ENCODE data around the gene SDCCAG8. TPM values are rescaled to one million over a fixed set of nuclear protein-coding genes. Genes with fewer than 3 reads are reported as not detected.

The SDCCAG8 gene
- total RNA-seq, 1 donor from 2014 or later, result 24.5 TPM

DNA sequence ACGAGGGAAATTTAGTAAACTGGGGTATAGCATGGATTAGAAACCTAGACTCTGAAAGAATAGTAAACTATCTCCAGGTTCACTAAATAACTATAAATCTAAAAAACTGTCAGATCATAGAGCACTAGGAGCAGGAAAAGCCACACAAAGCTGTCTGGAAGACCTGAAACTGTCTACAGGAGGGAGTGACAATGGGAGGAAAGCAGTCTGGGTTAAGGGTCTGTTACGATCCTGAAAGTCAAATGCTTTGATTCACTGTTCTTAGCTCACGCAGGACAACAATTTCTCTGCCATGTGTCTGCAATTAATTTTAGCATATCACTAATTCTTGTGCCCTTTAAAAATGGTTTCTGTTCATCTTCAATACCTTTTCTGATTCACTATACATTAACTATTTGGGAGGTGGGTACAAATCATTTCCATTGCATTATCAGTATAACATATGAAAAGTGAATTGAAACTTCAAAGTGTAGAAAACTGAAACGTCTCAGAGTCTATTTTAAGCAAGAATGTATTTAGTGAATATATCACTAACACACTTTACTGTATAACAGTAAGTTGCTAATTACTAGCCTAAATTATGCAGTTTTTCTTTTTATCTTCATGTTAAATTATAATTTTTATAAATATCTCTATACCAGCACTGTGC lies 19.1 kb upstream of the SDCCAG8 start:
- H3K9me3 Mint-ChIP-seq (ENCODE audit: unreplicated experiment), result no peaks in the 10 kb centered on the region
- Histone ChIP-seq H2AFZ (ENCODE audit: low read depth, low read length) (no peak overlapping the region), H3K4me1 (ENCODE audit: insufficient read depth, low read length) (peaks cover 13% of the 10 kb centered on the region), H3K4me3 (ENCODE audit: insufficient read depth, low read depth, low read length) (no peak overlapping the region), H3K4me2 (ENCODE audit: low read length) (peak overlapping the region; percentile 7), H3K27ac (ENCODE audit: low read depth, low read length) (peak overlapping the region; percentile 2), H3K9me3 (ENCODE audit: insufficient read depth, low read depth, low read length) (no peaks in the 10 kb centered on the region), H3K9ac (ENCODE audit: low read length) (no peak overlapping the region), H3K27me3 (ENCODE audit: insufficient read depth, low read length) (no peaks in the 10 kb centered on the region), H4K20me1 (ENCODE audit: insufficient read depth, low read length) (peaks cover 85% of the 10 kb centered on the region), H3K36me3 (ENCODE audit: insufficient read depth, low read length) (peaks cover 25% of the 10 kb centered on the region), H3K79me2 (ENCODE audit: insufficient read depth, low read length) (peaks cover 98% of the 10 kb centered on the region)
- H3K36me3 Mint-ChIP-seq (ENCODE audit: low read depth, unreplicated experiment), result peaks cover 16% of the 10 kb centered on the region
- H3K4me3 Mint-ChIP-seq (ENCODE audit: unreplicated experiment), result no peak overlapping the region
- FAIRE-seq, result no peak
- peaks cover 31% of the 10 kb centered on the region for H3K4me1 Mint-ChIP-seq (ENCODE audit: low read depth, unreplicated experiment)
- no peak overlapping the region for H3K27ac Mint-ChIP-seq (ENCODE audit: unreplicated experiment)
- DNase-seq (ENCODE audit: low read depth), result no peak
- no peak for TF ChIP-seq CTCF (IDR thresholded peaks at IDR 0.05; ENCODE audit: insufficient read depth, low read depth, low read length)
- H3K27me3 Mint-ChIP-seq (ENCODE audit: low read depth, unreplicated experiment), result no peaks in the 10 kb centered on the region

DNA sequence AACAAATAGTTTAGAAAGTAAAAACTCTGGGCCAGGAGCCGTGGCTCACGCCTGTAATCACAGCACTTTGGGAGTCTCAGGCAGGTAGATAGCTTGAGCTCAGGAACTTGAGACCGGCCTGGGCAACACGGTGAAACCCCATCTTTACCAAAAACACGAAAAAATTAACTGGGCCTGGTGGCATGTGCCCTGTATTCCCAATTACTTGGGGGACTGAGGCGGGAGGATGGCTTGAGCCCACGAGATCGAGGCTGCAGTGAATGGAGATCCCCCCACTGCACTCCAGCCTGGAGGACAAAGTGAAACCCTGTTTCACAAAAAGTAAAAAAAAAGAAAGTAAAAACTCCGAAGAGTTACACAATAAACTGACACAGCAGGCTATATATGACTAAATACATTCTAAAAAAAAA lies 11.4 kb upstream of the SDCCAG8 start:
- H3K27ac Mint-ChIP-seq (ENCODE audit: unreplicated experiment), result no peak overlapping the region
- no peaks in the 10 kb centered on the region for H3K9me3 Mint-ChIP-seq (ENCODE audit: unreplicated experiment)
- Histone ChIP-seq H3K4me2 (ENCODE audit: low read length) (peak overlapping the region; percentile 12), H3K9ac (ENCODE audit: low read length) (no peak overlapping the region), H3K27ac (ENCODE audit: low read depth, low read length) (no peak overlapping the region), H3K4me1 (ENCODE audit: insufficient read depth, low read length) (peaks cover 7% of the 10 kb centered on the region), H2AFZ (ENCODE audit: low read depth, low read length) (no peak overlapping the region), H3K36me3 (ENCODE audit: insufficient read depth, low read length) (peaks cover 12% of the 10 kb centered on the region), H3K4me3 (ENCODE audit: insufficient read depth, low read depth, low read length) (no peak overlapping the region), H3K9me3 (ENCODE audit: insufficient read depth, low read depth, low read length) (no peaks in the 10 kb centered on the region), H3K79me2 (ENCODE audit: insufficient read depth, low read length) (peaks cover 99% of the 10 kb centered on the region), H3K27me3 (ENCODE audit: insufficient read depth, low read length) (no peaks in the 10 kb centered on the region), H4K20me1 (ENCODE audit: insufficient read depth, low read length) (peaks cover 93% of the 10 kb centered on the region)
- no peak overlapping the region for H3K4me3 Mint-ChIP-seq (ENCODE audit: unreplicated experiment)
- no peak for TF ChIP-seq EZH2 (IDR thresholded peaks at IDR 0.05; ENCODE audit: insufficient read depth, low read length)
- no peak for TF ChIP-seq CTCF (IDR thresholded peaks at IDR 0.05; ENCODE audit: insufficient read depth, low read depth, low read length)
- peaks cover 11% of the 10 kb centered on the region for H3K36me3 Mint-ChIP-seq (ENCODE audit: low read depth, unreplicated experiment)
- no peaks in the 10 kb centered on the region for H3K27me3 Mint-ChIP-seq (ENCODE audit: low read depth, unreplicated experiment)
- DNase-seq (ENCODE audit: low read depth), result no peak
- no peak for FAIRE-seq
- peaks cover 19% of the 10 kb centered on the region for H3K4me1 Mint-ChIP-seq (ENCODE audit: low read depth, unreplicated experiment)

DNA sequence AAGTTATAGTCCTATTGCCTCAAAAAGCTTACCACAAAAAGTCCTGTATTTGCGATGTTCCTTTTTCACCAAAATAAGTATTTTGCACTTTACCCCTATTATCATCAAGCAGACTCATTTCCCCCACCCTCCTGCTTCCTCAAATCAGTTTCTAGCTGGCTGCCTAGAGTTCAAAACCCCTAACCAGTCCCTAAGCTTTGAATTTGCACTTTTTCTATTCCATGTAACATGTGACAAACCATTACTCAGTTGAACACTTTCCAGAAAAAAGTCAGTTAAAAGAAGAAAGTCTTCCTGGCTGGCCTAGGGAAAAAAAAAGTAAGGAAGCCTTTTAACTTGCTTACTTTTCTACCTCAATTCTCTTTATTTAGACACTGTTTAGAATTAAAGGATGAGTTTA lies 8.9 kb upstream of the SDCCAG8 start:
- Mint-ChIP-seq H3K4me1 (ENCODE audit: low read depth, unreplicated experiment) (peaks cover 35% of the 10 kb centered on the region), H3K27ac (ENCODE audit: unreplicated experiment) (peak overlapping the region; percentile 58), H3K27me3 (ENCODE audit: low read depth, unreplicated experiment) (no peaks in the 10 kb centered on the region), H3K4me3 (ENCODE audit: unreplicated experiment) (peak overlapping the region; percentile 76), H3K9me3 (ENCODE audit: unreplicated experiment) (no peaks in the 10 kb centered on the region), H3K36me3 (ENCODE audit: low read depth, unreplicated experiment) (peaks cover 5% of the 10 kb centered on the region)
- Histone ChIP-seq H3K9ac (ENCODE audit: low read length) (no peak overlapping the region), H4K20me1 (ENCODE audit: insufficient read depth, low read length) (peaks cover 93% of the 10 kb centered on the region), H3K4me3 (ENCODE audit: insufficient read depth, low read depth, low read length) (no peak overlapping the region), H3K9me3 (ENCODE audit: insufficient read depth, low read depth, low read length) (no peaks in the 10 kb centered on the region), H3K79me2 (ENCODE audit: insufficient read depth, low read length) (peaks cover 99% of the 10 kb centered on the region), H3K27ac (ENCODE audit: low read depth, low read length) (no peak overlapping the region), H3K27me3 (ENCODE audit: insufficient read depth, low read length) (no peaks in the 10 kb centered on the region), H3K36me3 (ENCODE audit: insufficient read depth, low read length) (peaks cover 8% of the 10 kb centered on the region), H3K4me1 (ENCODE audit: insufficient read depth, low read length) (peaks cover 24% of the 10 kb centered on the region), H2AFZ (ENCODE audit: low read depth, low read length) (no peak overlapping the region), H3K4me2 (ENCODE audit: low read length) (peak overlapping the region; percentile 34)
- TF ChIP-seq EZH2 (IDR thresholded peaks at IDR 0.05; ENCODE audit: insufficient read depth, low read length) (no peak), CTCF (IDR thresholded peaks at IDR 0.05; ENCODE audit: insufficient read depth, low read depth, low read length) (no peak)
- no peak for FAIRE-seq
- DNase-seq (ENCODE audit: low read depth), result peak; percentile 60

All from astrocyte (in vitro differentiated cells and primary cell).